ENCODE data around the gene OOSP4A. TPM values are rescaled to one million over a fixed set of nuclear protein-coding genes. Genes with fewer than 3 reads are reported as not detected.

Gene OOSP4A
- total RNA-seq, 1 donor: not detected

- DNase-seq (ENCODE audit: low read depth): no peak
- TF ChIP-seq, protein P1, sequence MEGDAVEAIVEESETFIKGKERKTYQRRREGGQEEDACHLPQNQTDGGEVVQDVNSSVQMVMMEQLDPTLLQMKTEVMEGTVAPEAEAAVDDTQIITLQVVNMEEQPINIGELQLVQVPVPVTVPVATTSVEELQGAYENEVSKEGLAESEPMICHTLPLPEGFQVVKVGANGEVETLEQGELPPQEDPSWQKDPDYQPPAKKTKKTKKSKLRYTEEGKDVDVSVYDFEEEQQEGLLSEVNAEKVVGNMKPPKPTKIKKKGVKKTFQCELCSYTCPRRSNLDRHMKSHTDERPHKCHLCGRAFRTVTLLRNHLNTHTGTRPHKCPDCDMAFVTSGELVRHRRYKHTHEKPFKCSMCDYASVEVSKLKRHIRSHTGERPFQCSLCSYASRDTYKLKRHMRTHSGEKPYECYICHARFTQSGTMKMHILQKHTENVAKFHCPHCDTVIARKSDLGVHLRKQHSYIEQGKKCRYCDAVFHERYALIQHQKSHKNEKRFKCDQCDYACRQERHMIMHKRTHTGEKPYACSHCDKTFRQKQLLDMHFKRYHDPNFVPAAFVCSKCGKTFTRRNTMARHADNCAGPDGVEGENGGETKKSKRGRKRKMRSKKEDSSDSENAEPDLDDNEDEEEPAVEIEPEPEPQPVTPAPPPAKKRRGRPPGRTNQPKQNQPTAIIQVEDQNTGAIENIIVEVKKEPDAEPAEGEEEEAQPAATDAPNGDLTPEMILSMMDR (IDR thresholded peaks at IDR 0.05; ENCODE audit: insufficient read depth, low read depth, low read length): no peak
- no peak overlapping the region for H3K4me3 ChIP-seq (ENCODE audit: low read depth, low read length)
Observed at GRCh38 chr11:59957094-59957493, 6.7 kb upstream of the OOSP4A start.

GRCh38 chr11:59960502-59961381 is 3.1 kb upstream of the OOSP4A start:
- no peak for DNase-seq (ENCODE audit: low read depth)
- H3K4me3 ChIP-seq (ENCODE audit: low read depth, low read length): no peak overlapping the region
- TF ChIP-seq, protein P1 (IDR thresholded peaks at IDR 0.05; ENCODE audit: insufficient read depth, low read depth, low read length): no peak

DNA sequence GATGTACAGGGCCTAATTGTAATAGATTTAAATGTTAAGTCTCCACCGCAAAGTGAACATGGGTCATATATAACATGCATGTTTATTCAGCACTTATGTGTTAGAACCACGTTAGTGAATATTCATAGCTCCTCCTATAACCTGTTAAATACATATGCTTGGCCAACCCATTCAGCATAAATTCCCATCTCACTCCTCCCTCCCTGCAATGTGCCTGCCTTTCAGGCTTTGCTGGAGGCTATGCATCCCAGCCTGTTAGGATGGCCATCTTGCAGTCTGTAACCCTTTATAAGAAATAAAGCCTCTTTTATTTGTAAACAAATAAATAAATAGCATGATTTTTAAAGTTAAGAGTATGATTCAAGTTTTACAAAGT is 1.7 kb upstream of the OOSP4A start:
- TF ChIP-seq, protein P1 (IDR thresholded peaks at IDR 0.05; ENCODE audit: insufficient read depth, low read depth, low read length): no peak
- DNase-seq (ENCODE audit: low read depth): no peak
- no peak overlapping the region for H3K4me3 ChIP-seq (ENCODE audit: low read depth, low read length)

DNA sequence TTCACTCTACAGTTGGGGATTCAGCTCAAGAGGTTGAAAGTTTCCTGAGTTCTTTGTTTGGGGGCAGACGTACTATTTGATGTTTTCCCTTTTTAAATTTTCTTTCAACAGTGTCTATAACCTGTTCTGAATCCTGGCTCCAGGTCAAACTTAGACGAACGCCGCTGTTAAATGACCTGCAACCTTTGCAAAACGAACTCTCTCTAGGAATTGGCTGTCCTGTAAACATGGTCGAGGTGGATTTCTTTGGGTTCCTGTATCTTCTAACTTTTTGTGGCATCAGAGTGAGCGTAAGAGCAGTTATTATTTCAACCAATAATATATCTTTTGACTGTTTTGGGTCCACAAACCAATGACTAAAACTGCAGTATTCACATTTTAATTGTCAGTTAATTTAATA is 1.6 kb downstream of the OOSP4A start:
- no peak overlapping the region for H3K4me3 ChIP-seq (ENCODE audit: low read depth, low read length)
- TF ChIP-seq, protein P1 (IDR thresholded peaks at IDR 0.05; ENCODE audit: insufficient read depth, low read depth, low read length): no peak
- DNase-seq (ENCODE audit: low read depth): no peak

GRCh38 chr11:59966201-59966600 is 2.4 kb downstream of the OOSP4A start:
- H3K4me3 ChIP-seq (ENCODE audit: low read depth, low read length): no peak overlapping the region
- no peak for DNase-seq (ENCODE audit: low read depth)
- TF ChIP-seq, protein P1 (IDR thresholded peaks at IDR 0.05; ENCODE audit: insufficient read depth, low read depth, low read length): no peak

DNA sequence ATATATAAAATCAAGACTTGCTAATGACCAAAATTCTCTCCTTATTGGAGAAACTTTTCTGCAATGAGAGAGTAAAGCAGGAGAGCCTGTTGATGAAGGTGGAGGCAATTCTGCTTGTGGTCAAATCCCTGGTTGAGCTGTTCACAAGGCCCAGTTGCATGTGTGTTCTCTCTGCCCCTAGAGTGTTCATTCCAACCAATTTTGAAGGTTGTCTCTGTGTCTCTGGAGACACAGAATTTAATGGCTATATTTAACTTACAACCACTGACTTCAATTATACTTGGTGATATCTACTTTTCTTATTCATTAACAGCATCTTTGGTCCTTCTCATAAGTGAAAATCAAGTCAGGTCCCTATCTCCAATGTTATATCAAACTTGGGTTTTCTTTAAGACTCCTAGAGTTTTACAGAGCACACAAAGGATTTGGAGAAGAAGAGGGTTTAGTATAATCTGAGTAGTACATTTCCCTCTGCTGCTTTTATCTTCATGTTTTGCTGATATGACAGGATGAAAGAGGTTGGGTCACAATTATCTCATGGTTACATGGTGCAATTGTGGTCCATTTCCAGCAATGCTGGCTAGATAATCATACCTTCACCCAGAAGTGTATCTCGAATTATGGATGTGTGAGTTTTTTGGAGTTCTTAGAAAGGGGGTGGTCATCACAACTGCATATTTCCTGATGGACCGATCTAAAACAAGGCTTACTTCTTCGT is 4.0 kb downstream of the OOSP4A start:
- TF ChIP-seq, protein P1 (IDR thresholded peaks at IDR 0.05; ENCODE audit: insufficient read depth, low read depth, low read length): no peak
- no peak for DNase-seq (ENCODE audit: low read depth)

More for the DNA sequence above, 4.0 kb downstream of the OOSP4A start:
- no peak overlapping the region for H3K4me3 ChIP-seq (ENCODE audit: low read depth, low read length)

All from fibroblast of villous mesenchyme (primary cell).